ENCODE data around the gene CNPY3. TPM values are rescaled to one million over a fixed set of nuclear protein-coding genes. Genes with fewer than 3 reads are reported as not detected.

The CNPY3 gene
- total and polyA plus RNA-seq, 2 of the 13 experiments (the other 11 are each of a cell fraction or from before 2014, with no cell fraction given), result 42.3 to 60.2 TPM

- TF ChIP-seq GMEB2 (CRISPR knock-in tag; IDR thresholded peaks at IDR 0.05; ENCODE audit: low read depth), result no peak
- TF ChIP-seq WIZ (CRISPR knock-in tag; IDR thresholded peaks at IDR 0.05), result no peak
- peak; percentile 98 for TF ChIP-seq ZNF280B (CRISPR knock-in tag; IDR thresholded peaks at IDR 0.05; ENCODE audit: borderline replicate concordance)
- no peak for TF ChIP-seq ZNF839 (CRISPR knock-in tag; IDR thresholded peaks at IDR 0.05; ENCODE audit: borderline replicate concordance)
- TF ChIP-seq ZEB1 (IDR thresholded peaks at IDR 0.05; ENCODE audit: insufficient replicate concordance, low read depth), result peak; percentile 100
- no peak for TF ChIP-seq RBM39 (IDR thresholded peaks at IDR 0.05; ENCODE audit: low read depth, low read length, poor library complexity, severe bottlenecking)
- TF ChIP-seq PBX3 (CRISPR knock-in tag; IDR thresholded peaks at IDR 0.05; ENCODE audit: borderline replicate concordance), result no peak
- peak; percentile 89; the same call in 1 of the 2 replicates for TF ChIP-seq IKZF5 (CRISPR knock-in tag; IDR thresholded peaks at IDR 0.05)
- peak; percentile 86 for TF ChIP-seq ZNF331 (CRISPR knock-in tag; IDR thresholded peaks at IDR 0.05)
- TF ChIP-seq MBNL3 (CRISPR knock-in tag; conservative IDR thresholded peaks at IDR 0.05), result no peak
- TF ChIP-seq ZNF674 (CRISPR knock-in tag; IDR thresholded peaks at IDR 0.05; ENCODE audit: low read depth), result no peak
- peak; percentile 93 for TF ChIP-seq PHF21A (CRISPR knock-in tag; IDR thresholded peaks at IDR 0.05)
- peak; percentile 87; the same call in 1 of the 2 replicates for TF ChIP-seq ZNF205 (CRISPR knock-in tag; IDR thresholded peaks at IDR 0.05)
- TF ChIP-seq POGZ (CRISPR knock-in tag; IDR thresholded peaks at IDR 0.05), result no peak; the same call in 1 of the 2 replicates
- TF ChIP-seq AGO2 (optimal IDR thresholded peaks at IDR 0.05; ENCODE audit: low read depth, low read length), result no peak
- TF ChIP-seq ZNF781 (CRISPR knock-in tag; IDR thresholded peaks at IDR 0.05; ENCODE audit: borderline replicate concordance, not compliant biosample characterization), result peak; percentile 70
- peak; percentile 80 for TF ChIP-seq MLX (CRISPR knock-in tag; IDR thresholded peaks at IDR 0.05)
- TF ChIP-seq ZNF777 (CRISPR knock-in tag; IDR thresholded peaks at IDR 0.05), result no peak
- TF ChIP-seq NRL (CRISPR knock-in tag; IDR thresholded peaks at IDR 0.05; ENCODE audit: borderline replicate concordance), result peak; percentile 67
- TF ChIP-seq TRIM22 (IDR thresholded peaks at IDR 0.05), result no peak
- TF ChIP-seq YEATS2 (CRISPR knock-in tag; IDR thresholded peaks at IDR 0.05; ENCODE audit: borderline replicate concordance), result peak; percentile 68; the same call in 1 of the 2 replicates
- no peak; the same call in 1 of the 2 replicates for TF ChIP-seq TRIM24 (CRISPR knock-in tag; IDR thresholded peaks at IDR 0.05)
Measured at GRCh38 chr6:42938987-42939809, 9.9 kb downstream of the CNPY3 start (continued).
